ENCODE results near the gene TMEM154. TPM values are rescaled to one million over a fixed set of nuclear protein-coding genes. Genes with fewer than 3 reads are reported as not detected.

TMEM154 gene
- total and polyA plus RNA-seq, 7 donors = under 0.01 to 3.2 (median 0.69) TPM

- 0 to 52% methylated on average over 1 of the region's 1 CpG for WGBS, 2 donors
- no peaks in the 10 kb centered on the region for H3K4me1 ChIP-seq
- no peak overlapping the region for H3K27ac ChIP-seq
- no peak for DNase-seq
- intact Hi-C loops (cut with DNase I) = no loop called here
- H3K4me3 ChIP-seq = no peak overlapping the region
- H3K27me3 ChIP-seq = no peaks in the 10 kb centered on the region
- no peaks in the 10 kb centered on the region for H3K36me3 ChIP-seq
- H3K9me3 ChIP-seq = no peaks in the 10 kb centered on the region
- TF ChIP-seq CTCF (IDR thresholded peaks at IDR 0.05) (no peak), POLR2A (IDR thresholded peaks at IDR 0.05) (no peak), POLR2AphosphoS5 (IDR thresholded peaks at IDR 0.05) (no peak), EP300 (IDR thresholded peaks at IDR 0.05) (no peak)
Observed at GRCh38 chr4:152698089-152698499, 18.3 kb upstream of the TMEM154 start.

- intact Hi-C loops (cut with DNase I) = no loop called here
- Histone ChIP-seq H3K27me3 (no peaks in the 10 kb centered on the region), H3K4me1 (no peaks in the 10 kb centered on the region), H3K9me3 (no peaks in the 10 kb centered on the region), H3K4me3 (no peak overlapping the region), H3K36me3 (no peaks in the 10 kb centered on the region), H3K27ac (no peak overlapping the region)
- TF ChIP-seq CTCF (IDR thresholded peaks at IDR 0.05) = no peak
- TF ChIP-seq EP300 (IDR thresholded peaks at IDR 0.05) = no peak
- DNase-seq = no peak
- 66 to 74% methylated on average over 3 of the region's 3 CpGs for WGBS, 2 donors
Observed at GRCh38 chr4:152697284-152698088, 17.7 kb upstream of the TMEM154 start.

- Histone ChIP-seq H3K36me3 (no peaks in the 10 kb centered on the region), H3K4me1 (no peaks in the 10 kb centered on the region), H3K27ac (no peak overlapping the region), H3K4me3 (no peak overlapping the region), H3K27me3 (no peaks in the 10 kb centered on the region), H3K9me3 (no peaks in the 10 kb centered on the region)
- no peak for DNase-seq
- no peak for TF ChIP-seq CTCF (IDR thresholded peaks at IDR 0.05)
- TF ChIP-seq EP300 (IDR thresholded peaks at IDR 0.05) = no peak
- TF ChIP-seq POLR2AphosphoS5 (IDR thresholded peaks at IDR 0.05) = no peak
- TF ChIP-seq POLR2A (IDR thresholded peaks at IDR 0.05) = no peak
- WGBS, 2 donors = 55 to 79% methylated on average over 5 of the region's 5 CpGs
- intact Hi-C loops (cut with DNase I) = no loop called here
Observed at GRCh38 chr4:152696764-152697261, 17.0 kb upstream of the TMEM154 start.

GRCh38 chr4:152693871-152694270 is 14.1 kb upstream of the TMEM154 start:
- Histone ChIP-seq H3K9me3 (no peaks in the 10 kb centered on the region), H3K4me1 (peaks cover 0 to 15% (median 0%) of the 10 kb centered on the region in 4 donors), H3K4me3 (no peak overlapping the region), H3K27ac (no peak overlapping the region), H3K36me3 (no peaks in the 10 kb centered on the region), H3K27me3 (no peaks in the 10 kb centered on the region)
- TF ChIP-seq EP300 (IDR thresholded peaks at IDR 0.05) = no peak
- TF ChIP-seq CTCF (IDR thresholded peaks at IDR 0.05) = no peak
- no peak for TF ChIP-seq POLR2A (IDR thresholded peaks at IDR 0.05)
- no peak for TF ChIP-seq POLR2AphosphoS5 (IDR thresholded peaks at IDR 0.05)
- no peak for DNase-seq
- intact Hi-C loops (cut with DNase I) = no loop called here
- WGBS, 2 donors = 87 to 93% methylated on average over 5 of the region's 5 CpGs

Data from sigmoid colon (tissue), 7 donors.